CD4-positive, CD25-positive, alpha-beta regulatory T cell (primary cell): ENCODE measurements around the gene CNTNAP4. TPM values are rescaled to one million over a fixed set of nuclear protein-coding genes. Genes with fewer than 3 reads are reported as not detected.

Experiments
- ATAC-seq, 2 donors: fragments of 150-1000 bp; cut with Tn5 transposase; one replicate each; pipeline ENCODE4 v1.10.0; 2021; ENCODE audit warnings: low read depth in 2 of 2, moderate number of reproducible peaks in 2 of 2, moderate library complexity in 1 of 2
- DNase-seq, 3 donors: peaks; one replicate each; pipeline versions ENCODE4 v3.0.0 to v3.0.0-alpha.2; 2012 to 2022; ENCODE audit warnings: mixed read lengths in 1 of 3
- H3K27ac ChIP-seq: one replicate; pipeline ENCODE4 v1.7.0; 2013; ENCODE audit warnings: mild to moderate bottlenecking, low read length; ENCODE audit not compliant: insufficient read depth, poor library complexity, severe bottlenecking
- H3K27me3 ChIP-seq: one replicate; pipeline ENCODE4 v1.7.0; 2013; ENCODE audit warnings: low read length; ENCODE audit not compliant: control insufficient read depth, insufficient read depth
- H3K36me3 ChIP-seq: one replicate; pipeline ENCODE4 v1.7.0; 2013; ENCODE audit warnings: mild to moderate bottlenecking, low read length, moderate library complexity; ENCODE audit not compliant: control insufficient read depth, insufficient read depth
- H3K4me1 ChIP-seq: 2 replicates; pipeline ENCODE4 v1.7.0; 2013; ENCODE audit warnings: mild to moderate bottlenecking, low read length; ENCODE audit not compliant: insufficient read depth, control insufficient read depth, poor library complexity, severe bottlenecking
- H3K4me3 ChIP-seq: one replicate; pipeline ENCODE4 v1.7.0; 2013; ENCODE audit warnings: low read depth, mild to moderate bottlenecking, low read length, moderate library complexity
- H3K9me3 ChIP-seq, 2 experiments: 1 replicate in 1 of 2; 2 replicates in 1 of 2; pipeline ENCODE4 v1.7.0; 2013; ENCODE audit warnings: low read length in 2 of 2, mild to moderate bottlenecking in 1 of 2, moderate library complexity in 1 of 2; ENCODE audit not compliant: control insufficient read depth in 2 of 2
- H3K27ac Mint-ChIP-seq, 3 donors: one replicate each; pipeline ENCODE4 v1.8.0; 2020 to 2022; ENCODE audit warnings: mild to moderate bottlenecking in 3 of 3, mixed read lengths in 3 of 3, moderate library complexity in 2 of 3
- H3K27me3 Mint-ChIP-seq: one replicate; pipeline ENCODE4 v1.8.0; 2022; ENCODE audit warnings: mild to moderate bottlenecking, mixed read lengths
- H3K36me3 Mint-ChIP-seq: one replicate; pipeline ENCODE4 v1.8.0; 2020; ENCODE audit warnings: mixed read lengths
- H3K4me1 Mint-ChIP-seq, 4 donors: one replicate each; pipeline ENCODE4 v1.8.0; 2020 to 2022; ENCODE audit warnings: mixed read lengths in 4 of 4, mild to moderate bottlenecking in 1 of 4
- H3K4me3 Mint-ChIP-seq, 4 donors: one replicate each; pipeline ENCODE4 v1.8.0; 2020 to 2022; ENCODE audit warnings: mild to moderate bottlenecking in 4 of 4, mixed read lengths in 4 of 4, moderate library complexity in 3 of 4
- H3K9me3 Mint-ChIP-seq, 7 donors: one replicate each; pipeline ENCODE4 v1.8.0; 2020 to 2022; ENCODE audit warnings: mixed read lengths in 7 of 7, mild to moderate bottlenecking in 3 of 7, moderate library complexity in 2 of 7
- polyA plus RNA-seq, 4 donors: library from polyadenylated mRNA; unstranded; fragments of 300-500 nt; fragmentation: Illumina TruSeq; gene quantifications; one replicate each; pipeline ENCODE4 v1.2.3, GENCODE V29; 2021
- total RNA-seq: library from RNA; stranded (reverse); gene quantifications from one replicate; pipeline ENCODE4 v1.2.3, GENCODE V29; 2022

Gene CNTNAP4
- total and polyA plus RNA-seq, 5 donors from 2014 or later = not detected

DNA sequence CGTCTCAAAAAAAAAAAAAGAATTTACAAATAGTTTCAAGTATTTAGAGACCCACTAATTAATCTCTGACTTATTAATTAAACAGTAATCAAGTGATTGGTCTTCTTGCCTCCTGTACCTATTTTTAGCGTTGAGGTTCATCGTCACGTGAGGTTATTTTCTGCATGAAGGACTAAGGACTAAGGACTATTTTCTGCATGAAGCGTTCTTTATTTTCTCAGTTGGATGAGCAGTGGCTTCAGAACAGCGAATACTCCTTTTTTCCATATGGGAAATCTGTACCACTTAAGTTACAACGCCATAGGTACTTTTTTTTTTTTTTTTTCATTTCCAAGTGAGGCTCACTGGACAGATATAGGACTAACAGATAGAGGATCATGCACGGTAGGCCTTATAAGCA, 224.9 kb downstream of the CNTNAP4 start:
- no peak for ATAC-seq
- no peak overlapping the region for H3K4me3 Mint-ChIP-seq

DNA sequence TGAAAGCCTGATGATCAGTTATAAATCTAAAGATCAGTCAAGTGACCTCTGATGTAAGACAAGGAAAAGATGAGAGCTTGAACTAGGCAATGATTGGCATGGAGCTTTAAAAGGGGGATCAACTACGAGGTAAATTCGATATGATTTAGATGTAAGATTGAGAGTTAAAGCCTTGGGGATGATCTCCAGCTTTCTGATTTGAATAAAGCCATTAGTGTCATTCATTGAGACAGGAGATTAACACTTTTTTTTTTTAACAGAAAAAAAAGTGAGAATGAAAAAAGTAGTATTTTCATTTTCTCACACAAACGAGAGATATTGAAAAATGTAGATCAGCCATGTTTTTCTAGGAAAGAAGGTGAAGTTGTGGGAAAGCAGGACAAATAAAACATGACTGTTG, 225.4 kb downstream of the CNTNAP4 start:
- DNase-seq (no peak), ATAC-seq (no peak)
- Mint-ChIP-seq H3K36me3 (no peaks in the 10 kb centered on the region), H3K27me3 (no peaks in the 10 kb centered on the region), H3K4me1 (no peaks in the 10 kb centered on the region), H3K9me3 (peaks cover 0 to 7% (median 4%) of the 10 kb centered on the region in 7 donors), H3K4me3 (no peak overlapping the region), H3K27ac (no peak overlapping the region)
- H3K27ac ChIP-seq = no peak overlapping the region
- H3K4me1 ChIP-seq = no peaks in the 10 kb centered on the region
- no peaks in the 10 kb centered on the region for H3K36me3 ChIP-seq
- no peaks in the 10 kb centered on the region for H3K9me3 ChIP-seq
- no peak overlapping the region for H3K4me3 ChIP-seq
- H3K27me3 ChIP-seq = no peaks in the 10 kb centered on the region

More for the DNA sequence above, 224.9 kb downstream of the CNTNAP4 start:
- Histone ChIP-seq H3K4me3 (no peak overlapping the region), H3K27me3 (no peaks in the 10 kb centered on the region), H3K27ac (no peak overlapping the region), H3K36me3 (no peaks in the 10 kb centered on the region), H3K4me1 (no peaks in the 10 kb centered on the region), H3K9me3 (no peaks in the 10 kb centered on the region)
- no peaks in the 10 kb centered on the region for H3K27me3 Mint-ChIP-seq
- H3K4me1 Mint-ChIP-seq = no peaks in the 10 kb centered on the region
- peaks cover 0 to 7% (median 6%) of the 10 kb centered on the region in 7 donors for H3K9me3 Mint-ChIP-seq
- H3K27ac Mint-ChIP-seq = no peak overlapping the region
- H3K36me3 Mint-ChIP-seq = no peaks in the 10 kb centered on the region
- DNase-seq = no peak

DNA sequence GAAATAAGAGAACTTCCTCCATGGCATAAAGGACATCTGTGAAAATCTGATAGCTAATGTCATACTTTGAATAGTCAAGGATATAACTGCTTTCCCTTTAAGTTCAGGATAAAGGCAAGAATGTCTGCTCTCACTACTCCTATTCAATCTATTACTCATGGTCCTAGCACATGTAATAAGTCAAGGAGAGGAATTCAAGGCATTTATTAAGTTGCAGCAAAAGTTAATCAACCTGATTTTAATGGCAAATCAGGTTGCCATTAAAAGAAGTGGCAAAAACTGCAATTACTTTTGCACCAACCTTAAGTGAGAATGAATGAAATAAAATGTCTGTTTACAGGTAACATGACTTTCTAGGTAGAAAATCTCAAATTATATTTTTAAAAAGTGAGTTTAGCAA, 225.9 kb downstream of the CNTNAP4 start:
- Mint-ChIP-seq H3K9me3 (peaks cover 0 to 7% (median 4%) of the 10 kb centered on the region in 7 donors), H3K4me1 (no peaks in the 10 kb centered on the region), H3K27me3 (no peaks in the 10 kb centered on the region), H3K27ac (no peak overlapping the region), H3K36me3 (no peaks in the 10 kb centered on the region), H3K4me3 (no peak overlapping the region)
- Histone ChIP-seq H3K9me3 (no peaks in the 10 kb centered on the region), H3K36me3 (no peaks in the 10 kb centered on the region), H3K27ac (no peak overlapping the region), H3K27me3 (no peaks in the 10 kb centered on the region), H3K4me1 (no peaks in the 10 kb centered on the region), H3K4me3 (no peak overlapping the region)
- DNase-seq (no peak), ATAC-seq (no peak)

DNA sequence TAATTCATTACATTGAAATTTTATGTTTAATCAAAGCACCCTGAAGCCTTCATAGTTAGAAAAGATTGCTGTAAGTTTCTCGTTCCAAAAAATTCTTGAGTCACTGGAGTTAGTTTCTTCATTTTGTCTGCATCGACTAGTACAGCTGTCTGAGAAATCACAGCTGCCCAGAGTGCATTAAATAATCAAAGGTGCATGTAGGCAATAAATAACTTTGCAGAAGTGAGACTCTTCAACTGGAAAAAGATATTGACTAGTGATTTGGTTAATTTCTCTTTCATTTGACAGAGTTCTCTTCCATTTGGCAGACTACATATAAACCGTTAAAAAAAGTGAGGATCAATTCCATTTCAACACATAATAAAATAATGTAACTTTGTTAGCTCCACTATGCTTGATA, 234.0 kb downstream of the CNTNAP4 start:
- Mint-ChIP-seq H3K4me1 (no peaks in the 10 kb centered on the region), H3K36me3 (no peaks in the 10 kb centered on the region), H3K27ac (no peak overlapping the region), H3K27me3 (no peaks in the 10 kb centered on the region), H3K9me3 (peaks cover 0 to 13% (median 3%) of the 10 kb centered on the region in 7 donors), H3K4me3 (no peak overlapping the region)
- no peaks in the 10 kb centered on the region for H3K9me3 ChIP-seq
- no peak for DNase-seq
- H3K4me3 ChIP-seq = no peak overlapping the region
- ATAC-seq = no peak
- H3K36me3 ChIP-seq = no peaks in the 10 kb centered on the region
- H3K27ac ChIP-seq = no peak overlapping the region
- no peaks in the 10 kb centered on the region for H3K27me3 ChIP-seq
- H3K4me1 ChIP-seq = no peaks in the 10 kb centered on the region

DNA sequence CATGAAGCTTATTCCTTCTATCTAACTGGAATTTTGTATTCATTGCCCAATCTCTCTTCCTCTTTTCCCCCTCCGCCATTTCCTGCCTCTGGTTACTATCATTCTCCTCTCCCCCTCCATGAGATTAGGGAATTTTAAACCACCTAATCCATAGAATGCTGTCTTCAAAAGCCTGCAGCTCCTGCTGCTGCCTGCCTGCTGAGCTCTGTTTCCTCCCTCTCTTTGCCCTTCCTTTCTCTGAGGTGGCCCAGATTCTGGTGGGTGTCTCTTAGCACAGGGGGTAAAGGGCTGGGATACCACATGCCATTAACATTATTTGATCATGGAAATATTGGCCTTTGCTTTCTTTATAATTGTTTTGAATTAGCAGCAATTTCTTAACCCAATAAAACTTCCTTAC, 241.6 kb downstream of the CNTNAP4 start:
- Mint-ChIP-seq H3K9me3 (peaks cover 0 to 5% (median 1%) of the 10 kb centered on the region in 7 donors), H3K4me1 (no peaks in the 10 kb centered on the region), H3K4me3 (no peak overlapping the region), H3K36me3 (no peaks in the 10 kb centered on the region), H3K27ac (no peak overlapping the region), H3K27me3 (no peaks in the 10 kb centered on the region)
- Histone ChIP-seq H3K4me3 (no peak overlapping the region), H3K4me1 (no peaks in the 10 kb centered on the region), H3K9me3 (no peaks in the 10 kb centered on the region), H3K27ac (no peak overlapping the region), H3K27me3 (no peaks in the 10 kb centered on the region), H3K36me3 (no peaks in the 10 kb centered on the region)
- ATAC-seq (no peak), DNase-seq (no peak)

DNA sequence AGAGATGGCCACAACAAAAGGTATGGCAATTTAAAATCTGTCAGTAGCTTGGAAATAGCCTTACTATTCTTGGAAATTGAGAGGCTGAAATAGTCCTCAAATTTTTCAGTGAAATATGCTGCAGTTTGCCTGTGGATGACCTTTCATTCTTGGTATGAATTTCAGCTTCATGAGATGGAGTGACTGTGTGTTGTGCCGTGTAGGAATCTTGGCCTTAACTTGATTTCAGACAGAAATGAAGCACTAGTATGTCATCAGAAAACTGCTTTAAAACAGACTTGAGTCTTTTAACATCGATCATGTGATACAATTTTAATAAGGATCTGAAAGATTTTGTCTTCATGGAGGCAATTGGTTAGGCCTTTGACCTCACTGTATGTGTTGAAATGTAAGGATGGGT, 247.2 kb downstream of the CNTNAP4 start:
- Mint-ChIP-seq H3K36me3 (no peaks in the 10 kb centered on the region), H3K27ac (no peak overlapping the region), H3K27me3 (no peaks in the 10 kb centered on the region), H3K4me3 (no peak overlapping the region), H3K9me3 (peaks cover 0 to 7% (median 3%) of the 10 kb centered on the region in 7 donors), H3K4me1 (no peaks in the 10 kb centered on the region)
- Histone ChIP-seq H3K27ac (no peak overlapping the region), H3K27me3 (no peaks in the 10 kb centered on the region), H3K4me3 (no peak overlapping the region), H3K9me3 (no peaks in the 10 kb centered on the region), H3K36me3 (no peaks in the 10 kb centered on the region), H3K4me1 (no peaks in the 10 kb centered on the region)
- DNase-seq = no peak
- no peak for ATAC-seq

DNA sequence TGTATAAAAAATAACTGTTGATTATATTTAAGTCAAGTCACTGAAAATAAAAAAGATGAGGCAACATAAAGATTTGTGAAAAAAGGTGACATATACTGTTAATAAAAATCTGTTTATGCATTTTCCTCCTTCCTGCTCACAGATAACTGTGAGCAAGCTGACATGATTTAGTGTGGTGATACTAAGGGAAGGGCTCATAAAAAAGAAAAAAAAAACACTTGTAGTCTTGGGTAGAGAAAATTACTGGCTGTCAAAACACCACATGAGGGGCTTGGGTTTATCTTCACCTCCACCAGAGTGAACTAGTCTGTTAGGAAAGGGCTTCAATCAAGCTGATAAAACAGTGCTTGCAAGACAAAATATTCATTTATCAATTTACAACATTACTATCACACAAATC, 247.6 kb downstream of the CNTNAP4 start:
- Mint-ChIP-seq H3K27ac (no peak overlapping the region), H3K36me3 (no peaks in the 10 kb centered on the region), H3K4me3 (no peak overlapping the region), H3K27me3 (no peaks in the 10 kb centered on the region), H3K9me3 (peaks cover 0 to 7% (median 3%) of the 10 kb centered on the region in 7 donors), H3K4me1 (no peaks in the 10 kb centered on the region)
- no peak for ATAC-seq
- Histone ChIP-seq H3K4me3 (no peak overlapping the region), H3K36me3 (no peaks in the 10 kb centered on the region), H3K4me1 (no peaks in the 10 kb centered on the region), H3K9me3 (no peaks in the 10 kb centered on the region), H3K27ac (no peak overlapping the region), H3K27me3 (no peaks in the 10 kb centered on the region)
- DNase-seq = no peak

DNA sequence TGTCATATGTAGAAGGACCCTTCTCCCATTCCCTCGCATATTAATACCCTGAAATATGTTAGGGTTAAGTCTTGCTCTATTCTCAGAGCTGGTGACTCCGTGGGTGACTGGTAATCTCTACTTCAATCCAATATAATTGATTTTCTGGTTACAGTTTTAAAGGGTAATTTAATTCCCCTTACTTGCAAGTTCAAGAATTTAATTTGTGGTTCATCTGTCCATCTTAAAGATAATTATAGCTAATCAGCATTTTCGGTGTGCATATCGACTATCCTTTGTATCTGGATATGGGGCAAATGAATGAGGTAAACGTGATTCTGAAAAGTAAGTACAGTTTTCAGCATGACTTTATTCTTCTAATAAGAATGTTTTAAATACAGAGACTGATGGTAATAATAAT, 250.0 kb downstream of the CNTNAP4 start:
- H3K36me3 Mint-ChIP-seq = no peaks in the 10 kb centered on the region
- H3K27me3 ChIP-seq = no peaks in the 10 kb centered on the region
- DNase-seq = no peak
- no peaks in the 10 kb centered on the region for H3K4me1 ChIP-seq
- no peaks in the 10 kb centered on the region for H3K4me1 Mint-ChIP-seq
- H3K36me3 ChIP-seq = no peaks in the 10 kb centered on the region
- no peak overlapping the region for H3K4me3 ChIP-seq
- H3K4me3 Mint-ChIP-seq = no peak overlapping the region
- no peak for ATAC-seq
- H3K9me3 Mint-ChIP-seq = peaks cover 0 to 7% (median 2%) of the 10 kb centered on the region in 7 donors
- no peak overlapping the region for H3K27ac Mint-ChIP-seq
- no peaks in the 10 kb centered on the region for H3K9me3 ChIP-seq
- H3K27me3 Mint-ChIP-seq = no peaks in the 10 kb centered on the region
- H3K27ac ChIP-seq = no peak overlapping the region
